Measurements from ENCODE around the gene TOGARAM1. TPM values are rescaled to one million over a fixed set of nuclear protein-coding genes. Genes with fewer than 3 reads are reported as not detected.

The TOGARAM1 gene
- total RNA-seq, 1 donor from 2014 or later: 14.7 TPM

- Mint-ChIP-seq H3K4me3 (ENCODE audit: unreplicated experiment) (no peak overlapping the region), H3K4me1 (ENCODE audit: low read depth, unreplicated experiment) (no peaks in the 10 kb centered on the region), H3K27me3 (ENCODE audit: low read depth, unreplicated experiment) (no peaks in the 10 kb centered on the region), H3K36me3 (ENCODE audit: low read depth, unreplicated experiment) (peaks cover 11% of the 10 kb centered on the region), H3K27ac (ENCODE audit: unreplicated experiment) (no peak overlapping the region), H3K9me3 (ENCODE audit: unreplicated experiment) (no peaks in the 10 kb centered on the region)
- H3K9me3 ChIP-seq (ENCODE audit: insufficient read depth, low read depth, low read length): peaks cover 3% of the 10 kb centered on the region
- no peak overlapping the region for H3K4me3 ChIP-seq (ENCODE audit: insufficient read depth, low read depth, low read length)
- H3K4me2 ChIP-seq (ENCODE audit: low read length): no peak overlapping the region
- no peak overlapping the region for H3K27ac ChIP-seq (ENCODE audit: low read depth, low read length)
- H4K20me1 ChIP-seq (ENCODE audit: insufficient read depth, low read length): no peaks in the 10 kb centered on the region
- no peak overlapping the region for H2AFZ ChIP-seq (ENCODE audit: low read depth, low read length)
- no peaks in the 10 kb centered on the region for H3K4me1 ChIP-seq (ENCODE audit: insufficient read depth, low read length)
- peaks cover 4% of the 10 kb centered on the region for H3K36me3 ChIP-seq (ENCODE audit: insufficient read depth, low read length)
- DNase-seq (ENCODE audit: low read depth) (no peak), FAIRE-seq (no peak)
- H3K9ac ChIP-seq (ENCODE audit: low read length): no peak overlapping the region
- H3K27me3 ChIP-seq (ENCODE audit: insufficient read depth, low read length): no peaks in the 10 kb centered on the region
- TF ChIP-seq EZH2 (IDR thresholded peaks at IDR 0.05; ENCODE audit: insufficient read depth, low read length) (no peak), CTCF (IDR thresholded peaks at IDR 0.05; ENCODE audit: insufficient read depth, low read depth, low read length) (no peak)
- H3K79me2 ChIP-seq (ENCODE audit: insufficient read depth, low read length): no peaks in the 10 kb centered on the region
Measured at GRCh38 chr14:45039390-45039789, 77.4 kb downstream of the TOGARAM1 start.

GRCh38 chr14:45041641-45042040, 79.7 kb downstream of the TOGARAM1 start:
- H2AFZ ChIP-seq (ENCODE audit: low read depth, low read length): no peak overlapping the region
- Mint-ChIP-seq H3K27ac (ENCODE audit: unreplicated experiment) (no peak overlapping the region), H3K36me3 (ENCODE audit: low read depth, unreplicated experiment) (peaks cover 10% of the 10 kb centered on the region), H3K4me3 (ENCODE audit: unreplicated experiment) (no peak overlapping the region), H3K27me3 (ENCODE audit: low read depth, unreplicated experiment) (no peaks in the 10 kb centered on the region), H3K4me1 (ENCODE audit: low read depth, unreplicated experiment) (no peaks in the 10 kb centered on the region), H3K9me3 (ENCODE audit: unreplicated experiment) (no peaks in the 10 kb centered on the region)
- TF ChIP-seq EZH2 (IDR thresholded peaks at IDR 0.05; ENCODE audit: insufficient read depth, low read length): no peak
- TF ChIP-seq CTCF (IDR thresholded peaks at IDR 0.05; ENCODE audit: insufficient read depth, low read depth, low read length): no peak
- H3K9ac ChIP-seq (ENCODE audit: low read length): no peak overlapping the region
- no peaks in the 10 kb centered on the region for H4K20me1 ChIP-seq (ENCODE audit: insufficient read depth, low read length)
- FAIRE-seq: no peak
- no peaks in the 10 kb centered on the region for H3K27me3 ChIP-seq (ENCODE audit: insufficient read depth, low read length)
- H3K4me2 ChIP-seq (ENCODE audit: low read length): no peak overlapping the region
- no peak overlapping the region for H3K27ac ChIP-seq (ENCODE audit: low read depth, low read length)
- peaks cover 15% of the 10 kb centered on the region for H3K36me3 ChIP-seq (ENCODE audit: insufficient read depth, low read length)
- no peaks in the 10 kb centered on the region for H3K79me2 ChIP-seq (ENCODE audit: insufficient read depth, low read length)
- no peak overlapping the region for H3K4me3 ChIP-seq (ENCODE audit: insufficient read depth, low read depth, low read length)
- H3K4me1 ChIP-seq (ENCODE audit: insufficient read depth, low read length): no peaks in the 10 kb centered on the region
- H3K9me3 ChIP-seq (ENCODE audit: insufficient read depth, low read depth, low read length): peaks cover 3% of the 10 kb centered on the region
- no peak for DNase-seq (ENCODE audit: low read depth)

GRCh38 chr14:45044638-45045037, 82.6 kb downstream of the TOGARAM1 start:
- Histone ChIP-seq H3K27ac (ENCODE audit: low read depth, low read length) (no peak overlapping the region), H3K9me3 (ENCODE audit: insufficient read depth, low read depth, low read length) (no peaks in the 10 kb centered on the region), H3K36me3 (ENCODE audit: insufficient read depth, low read length) (peaks cover 12% of the 10 kb centered on the region), H2AFZ (ENCODE audit: low read depth, low read length) (no peak overlapping the region), H3K9ac (ENCODE audit: low read length) (no peak overlapping the region), H3K27me3 (ENCODE audit: insufficient read depth, low read length) (no peaks in the 10 kb centered on the region), H4K20me1 (ENCODE audit: insufficient read depth, low read length) (no peaks in the 10 kb centered on the region), H3K4me3 (ENCODE audit: insufficient read depth, low read depth, low read length) (no peak overlapping the region), H3K79me2 (ENCODE audit: insufficient read depth, low read length) (no peaks in the 10 kb centered on the region), H3K4me1 (ENCODE audit: insufficient read depth, low read length) (no peaks in the 10 kb centered on the region), H3K4me2 (ENCODE audit: low read length) (no peak overlapping the region)
- TF ChIP-seq CTCF (IDR thresholded peaks at IDR 0.05; ENCODE audit: insufficient read depth, low read depth, low read length) (no peak), EZH2 (IDR thresholded peaks at IDR 0.05; ENCODE audit: insufficient read depth, low read length) (no peak)
- Mint-ChIP-seq H3K27ac (ENCODE audit: unreplicated experiment) (no peak overlapping the region), H3K4me3 (ENCODE audit: unreplicated experiment) (no peak overlapping the region), H3K27me3 (ENCODE audit: low read depth, unreplicated experiment) (no peaks in the 10 kb centered on the region), H3K36me3 (ENCODE audit: low read depth, unreplicated experiment) (peaks cover 5% of the 10 kb centered on the region), H3K4me1 (ENCODE audit: low read depth, unreplicated experiment) (no peaks in the 10 kb centered on the region), H3K9me3 (ENCODE audit: unreplicated experiment) (no peaks in the 10 kb centered on the region)
- FAIRE-seq (no peak), DNase-seq (ENCODE audit: low read depth) (no peak)

Data from astrocyte (in vitro differentiated cells and primary cell).